HepG2 (cell line): ENCODE measurements around the gene P4HA3.

Experiments
- EHMT2 ChIP-seq: fragments of 200-600 bp; sonication (generic); IDR thresholded peaks from 2 replicates; pipeline ENCODE4 v1.7.0; 2017; ENCODE audit warnings: antibody characterized with exemption, low read depth, low read length, borderline replicate concordance
- FOXA1 ChIP-seq, 2 experiments: fragments of 450-650 bp in 1 of 2; sonication (generic) in 1 of 2; formaldehyde crosslinking in 1 of 2; IDR thresholded peaks; 2 replicates each; pipeline versions ENCODE4 v1.4.0 to v1.6.1; 2016 to 2020; ENCODE audit warnings: missing genetic modification reagents in 1 of 2
- MXI1 ChIP-seq: IDR thresholded peaks from 3 replicates; pipeline ENCODE4 v1.6.1; 2012; ENCODE audit warnings: low read depth, low read length, inconsistent platforms, borderline replicate concordance
- MZF1 ChIP-seq: sonication (generic); formaldehyde crosslinking; IDR thresholded peaks from 2 replicates; pipeline ENCODE4 v1.8.1; 2023; ENCODE audit warnings: mild to moderate bottlenecking, missing genetic modification reagents, borderline replicate concordance
- SYNCRIP ChIP-seq: fragments of 200-400 bp; formaldehyde crosslinking; IDR thresholded peaks from 2 replicates; pipeline ENCODE4 v1.6.1; 2018; ENCODE audit warnings: mild to moderate bottlenecking, low read depth, low read length; ENCODE audit not compliant: insufficient read depth
- TAF1 ChIP-seq: sonication (generic); formaldehyde crosslinking; IDR thresholded peaks from 2 replicates; pipeline ENCODE4 v1.4.0; 2020; ENCODE audit warnings: missing genetic modification reagents
- ZNF121 ChIP-seq: sonication (generic); formaldehyde crosslinking; IDR thresholded peaks from 2 replicates; pipeline ENCODE4 v1.5.0; 2020; ENCODE audit warnings: mild to moderate bottlenecking, missing genetic modification reagents
- TF ChIP-seq, protein P1 (sequence below): sonication (generic); formaldehyde crosslinking; IDR thresholded peaks from 2 replicates; pipeline ENCODE4 v1.5.0; 2020; ENCODE audit warnings: mild to moderate bottlenecking, missing genetic modification reagents, moderate library complexity

DNA sequence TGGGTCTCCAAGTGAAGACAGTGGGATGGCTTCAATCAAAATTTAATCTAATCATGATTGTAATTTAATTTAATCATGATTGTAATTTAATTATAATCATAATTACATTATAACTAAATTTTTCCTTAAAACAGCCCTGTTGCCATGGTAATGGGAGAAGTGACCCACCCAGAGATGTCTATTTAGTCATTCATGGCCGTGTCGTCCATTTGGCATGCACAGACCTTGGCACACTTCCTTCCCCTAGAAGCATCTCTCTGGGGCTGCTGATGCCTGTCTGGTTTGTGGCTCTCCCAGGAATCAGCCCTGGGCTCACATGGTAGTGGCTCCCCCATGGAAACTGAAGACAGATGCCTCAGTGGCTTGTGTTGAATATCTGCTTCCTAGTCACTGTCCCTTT lies 27.0 kb downstream of the P4HA3 start:
- no peak for TF ChIP-seq EHMT2
- no peak for TF ChIP-seq MZF1 (CRISPR knock-in tag)
- no peak for TF ChIP-seq SYNCRIP
- no peak for TF ChIP-seq MXI1
- TF ChIP-seq, protein P1, sequence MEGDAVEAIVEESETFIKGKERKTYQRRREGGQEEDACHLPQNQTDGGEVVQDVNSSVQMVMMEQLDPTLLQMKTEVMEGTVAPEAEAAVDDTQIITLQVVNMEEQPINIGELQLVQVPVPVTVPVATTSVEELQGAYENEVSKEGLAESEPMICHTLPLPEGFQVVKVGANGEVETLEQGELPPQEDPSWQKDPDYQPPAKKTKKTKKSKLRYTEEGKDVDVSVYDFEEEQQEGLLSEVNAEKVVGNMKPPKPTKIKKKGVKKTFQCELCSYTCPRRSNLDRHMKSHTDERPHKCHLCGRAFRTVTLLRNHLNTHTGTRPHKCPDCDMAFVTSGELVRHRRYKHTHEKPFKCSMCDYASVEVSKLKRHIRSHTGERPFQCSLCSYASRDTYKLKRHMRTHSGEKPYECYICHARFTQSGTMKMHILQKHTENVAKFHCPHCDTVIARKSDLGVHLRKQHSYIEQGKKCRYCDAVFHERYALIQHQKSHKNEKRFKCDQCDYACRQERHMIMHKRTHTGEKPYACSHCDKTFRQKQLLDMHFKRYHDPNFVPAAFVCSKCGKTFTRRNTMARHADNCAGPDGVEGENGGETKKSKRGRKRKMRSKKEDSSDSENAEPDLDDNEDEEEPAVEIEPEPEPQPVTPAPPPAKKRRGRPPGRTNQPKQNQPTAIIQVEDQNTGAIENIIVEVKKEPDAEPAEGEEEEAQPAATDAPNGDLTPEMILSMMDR (CRISPR knock-in tag): no peak
- no peak for TF ChIP-seq TAF1 (CRISPR knock-in tag)
- TF ChIP-seq FOXA1 (IDR thresholded peaks at IDR 0.05): no peak
- no peak for TF ChIP-seq FOXA1 (CRISPR knock-in tag; IDR thresholded peaks at IDR 0.05)
- no peak for TF ChIP-seq ZNF121 (CRISPR knock-in tag)
